TTC549 (cell line): ENCODE results near the gene NAV2.
"Not testable (repeated sequence)": the region's sequence is repeated elsewhere in the genome, so short reads cannot be mapped to it uniquely, and the experiment has no call there.

Experiments used
- FAIRE-seq: peaks from 2 replicates; lab custom pipeline; 2012; peaks lifted over from hg19 to GRCh38; lab: Jason Lieb, UNC

NAV2 gene

GRCh38 chr11:19903620-19904069, 191.0 kb downstream of the NAV2 start:
- FAIRE-seq: peak; percentile 58

GRCh38 chr11:19905280-19905853, 192.7 kb downstream of the NAV2 start:
- FAIRE-seq: no peak

GRCh38 chr11:19906126-19906525, 193.5 kb downstream of the NAV2 start:
- no peak for FAIRE-seq

- no peak for FAIRE-seq
Observed at GRCh38 chr11:19907008-19907579, 194.5 kb downstream of the NAV2 start.

- no peak for FAIRE-seq
Observed at GRCh38 chr11:19907839-19908238, 195.2 kb downstream of the NAV2 start.

- no peak for FAIRE-seq
Observed at GRCh38 chr11:19910931-19911330, 198.3 kb downstream of the NAV2 start.

GRCh38 chr11:19912115-19912957, 199.7 kb downstream of the NAV2 start:
- FAIRE-seq: no peak

- FAIRE-seq: no peak
Observed at GRCh38 chr11:19912958-19913892, 200.6 kb downstream of the NAV2 start.

GRCh38 chr11:19913893-19914249, 201.2 kb downstream of the NAV2 start:
- no peak for FAIRE-seq

GRCh38 chr11:19915808-19916207, 203.2 kb downstream of the NAV2 start:
- no peak for FAIRE-seq

GRCh38 chr11:19917069-19917468, 204.4 kb downstream of the NAV2 start:
- no peak for FAIRE-seq

- FAIRE-seq: no peak
Observed at GRCh38 chr11:19918302-19919049, 205.8 kb downstream of the NAV2 start.

- no peak for FAIRE-seq
Observed at GRCh38 chr11:19919050-19919561, 206.5 kb downstream of the NAV2 start.

- no peak for FAIRE-seq
Observed at GRCh38 chr11:19920982-19921381, 208.3 kb downstream of the NAV2 start.

- FAIRE-seq: no peak
Observed at GRCh38 chr11:19921976-19922688, 209.5 kb downstream of the NAV2 start.

GRCh38 chr11:19922689-19923035, 210.0 kb downstream of the NAV2 start:
- FAIRE-seq: no peak

GRCh38 chr11:19923626-19924025, 211.0 kb downstream of the NAV2 start:
- FAIRE-seq: no peak

GRCh38 chr11:19924311-19924710, 211.7 kb downstream of the NAV2 start:
- no peak for FAIRE-seq

- no peak for FAIRE-seq
Observed at GRCh38 chr11:19924716-19925115, 212.1 kb downstream of the NAV2 start.

GRCh38 chr11:19927403-19927802, 214.8 kb downstream of the NAV2 start:
- not testable (repeated sequence) for FAIRE-seq

GRCh38 chr11:19929147-19929546, 216.5 kb downstream of the NAV2 start:
- no peak for FAIRE-seq
